ENCODE data around the gene NELFB.

NELFB gene

GRCh38 chr9:137247135-137247915 is 7.8 kb upstream of the NELFB start:
- TF ChIP-seq CTCF (IDR thresholded peaks at IDR 0.05): no peak

GRCh38 chr9:137247916-137248175 is 7.3 kb upstream of the NELFB start:
- no peak for TF ChIP-seq CTCF (IDR thresholded peaks at IDR 0.05)

GRCh38 chr9:137250329-137251193 is 4.6 kb upstream of the NELFB start:
- TF ChIP-seq CTCF (IDR thresholded peaks at IDR 0.05): no peak

GRCh38 chr9:137251194-137251461 is 4.0 kb upstream of the NELFB start, which contains the start of gene STPG3:
STPG3 (plus strand) TSS chr9:137251286; CDS start chr9:137251287, 1 bp downstream.
- no peak for TF ChIP-seq CTCF (IDR thresholded peaks at IDR 0.05)

- TF ChIP-seq CTCF (IDR thresholded peaks at IDR 0.05): no peak
Measured at GRCh38 chr9:137251490-137252268, 3.4 kb upstream of the NELFB start.

- TF ChIP-seq CTCF (IDR thresholded peaks at IDR 0.05): no peak
Measured at GRCh38 chr9:137252555-137253506, 2.3 kb upstream of the NELFB start.
